ENCODE data around the gene CPD. TPM values are rescaled to one million over a fixed set of nuclear protein-coding genes. Genes with fewer than 3 reads are reported as not detected.

Gene CPD
- total and polyA plus RNA-seq, 2 of the 13 experiments (the other 11 are each of a cell fraction or from before 2014, with no cell fraction given) = 46.1 to 72.3 TPM

DNA sequence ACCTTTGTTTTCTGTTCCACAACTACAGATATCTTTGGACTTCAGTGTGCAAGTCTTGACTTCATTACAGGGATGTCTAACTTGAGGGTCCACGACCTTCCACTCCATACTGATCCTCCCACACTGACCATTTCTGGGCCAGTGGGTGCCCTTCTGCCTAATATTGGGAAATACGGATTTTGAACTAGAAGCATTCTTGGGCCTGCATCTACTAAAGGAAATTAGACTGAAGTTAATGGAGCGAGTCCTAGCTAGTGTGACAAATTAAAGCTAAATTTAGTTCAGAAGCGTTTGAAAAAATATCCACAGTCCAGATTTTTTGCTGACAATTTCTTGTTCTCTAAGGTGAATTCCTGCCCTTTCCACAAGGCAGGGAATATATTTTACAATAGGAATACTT lies 34.9 kb upstream of the CPD start (continued):
- TF ChIP-seq, protein P1, sequence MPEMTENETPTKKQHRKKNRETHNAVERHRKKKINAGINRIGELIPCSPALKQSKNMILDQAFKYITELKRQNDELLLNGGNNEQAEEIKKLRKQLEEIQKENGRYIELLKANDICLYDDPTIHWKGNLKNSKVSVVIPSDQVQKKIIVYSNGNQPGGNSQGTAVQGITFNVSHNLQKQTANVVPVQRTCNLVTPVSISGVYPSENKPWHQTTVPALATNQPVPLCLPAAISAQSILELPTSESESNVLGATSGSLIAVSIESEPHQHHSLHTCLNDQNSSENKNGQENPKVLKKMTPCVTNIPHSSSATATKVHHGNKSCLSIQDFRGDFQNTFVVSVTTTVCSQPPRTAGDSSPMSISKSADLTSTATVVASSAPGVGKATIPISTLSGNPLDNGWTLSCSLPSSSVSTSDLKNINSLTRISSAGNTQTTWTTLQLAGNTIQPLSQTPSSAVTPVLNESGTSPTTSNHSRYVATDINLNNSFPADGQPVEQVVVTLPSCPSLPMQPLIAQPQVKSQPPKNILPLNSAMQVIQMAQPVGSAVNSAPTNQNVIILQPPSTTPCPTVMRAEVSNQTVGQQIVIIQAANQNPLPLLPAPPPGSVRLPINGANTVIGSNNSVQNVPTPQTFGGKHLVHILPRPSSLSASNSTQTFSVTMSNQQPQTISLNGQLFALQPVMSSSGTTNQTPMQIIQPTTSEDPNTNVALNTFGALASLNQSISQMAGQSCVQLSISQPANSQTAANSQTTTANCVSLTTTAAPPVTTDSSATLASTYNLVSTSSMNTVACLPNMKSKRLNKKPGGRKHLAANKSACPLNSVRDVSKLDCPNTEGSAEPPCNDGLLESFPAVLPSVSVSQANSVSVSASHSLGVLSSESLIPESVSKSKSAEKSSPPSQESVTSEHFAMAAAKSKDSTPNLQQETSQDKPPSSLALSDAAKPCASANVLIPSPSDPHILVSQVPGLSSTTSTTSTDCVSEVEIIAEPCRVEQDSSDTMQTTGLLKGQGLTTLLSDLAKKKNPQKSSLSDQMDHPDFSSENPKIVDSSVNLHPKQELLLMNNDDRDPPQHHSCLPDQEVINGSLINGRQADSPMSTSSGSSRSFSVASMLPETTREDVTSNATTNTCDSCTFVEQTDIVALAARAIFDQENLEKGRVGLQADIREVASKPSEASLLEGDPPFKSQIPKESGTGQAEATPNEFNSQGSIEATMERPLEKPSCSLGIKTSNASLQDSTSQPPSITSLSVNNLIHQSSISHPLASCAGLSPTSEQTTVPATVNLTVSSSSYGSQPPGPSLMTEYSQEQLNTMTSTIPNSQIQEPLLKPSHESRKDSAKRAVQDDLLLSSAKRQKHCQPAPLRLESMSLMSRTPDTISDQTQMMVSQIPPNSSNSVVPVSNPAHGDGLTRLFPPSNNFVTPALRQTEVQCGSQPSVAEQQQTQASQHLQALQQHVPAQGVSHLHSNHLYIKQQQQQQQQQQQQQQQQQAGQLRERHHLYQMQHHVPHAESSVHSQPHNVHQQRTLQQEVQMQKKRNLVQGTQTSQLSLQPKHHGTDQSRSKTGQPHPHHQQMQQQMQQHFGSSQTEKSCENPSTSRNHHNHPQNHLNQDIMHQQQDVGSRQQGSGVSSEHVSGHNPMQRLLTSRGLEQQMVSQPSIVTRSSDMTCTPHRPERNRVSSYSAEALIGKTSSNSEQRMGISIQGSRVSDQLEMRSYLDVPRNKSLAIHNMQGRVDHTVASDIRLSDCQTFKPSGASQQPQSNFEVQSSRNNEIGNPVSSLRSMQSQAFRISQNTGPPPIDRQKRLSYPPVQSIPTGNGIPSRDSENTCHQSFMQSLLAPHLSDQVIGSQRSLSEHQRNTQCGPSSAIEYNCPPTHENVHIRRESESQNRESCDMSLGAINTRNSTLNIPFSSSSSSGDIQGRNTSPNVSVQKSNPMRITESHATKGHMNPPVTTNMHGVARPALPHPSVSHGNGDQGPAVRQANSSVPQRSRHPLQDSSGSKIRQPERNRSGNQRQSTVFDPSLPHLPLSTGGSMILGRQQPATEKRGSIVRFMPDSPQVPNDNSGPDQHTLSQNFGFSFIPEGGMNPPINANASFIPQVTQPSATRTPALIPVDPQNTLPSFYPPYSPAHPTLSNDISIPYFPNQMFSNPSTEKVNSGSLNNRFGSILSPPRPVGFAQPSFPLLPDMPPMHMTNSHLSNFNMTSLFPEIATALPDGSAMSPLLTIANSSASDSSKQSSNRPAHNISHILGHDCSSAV (CRISPR knock-in tag; IDR thresholded peaks at IDR 0.05; ENCODE audit: borderline replicate concordance) = no peak
- no peak for TF ChIP-seq ZNF256 (CRISPR knock-in tag; conservative IDR thresholded peaks at IDR 0.05)
- TF ChIP-seq, protein P2, sequence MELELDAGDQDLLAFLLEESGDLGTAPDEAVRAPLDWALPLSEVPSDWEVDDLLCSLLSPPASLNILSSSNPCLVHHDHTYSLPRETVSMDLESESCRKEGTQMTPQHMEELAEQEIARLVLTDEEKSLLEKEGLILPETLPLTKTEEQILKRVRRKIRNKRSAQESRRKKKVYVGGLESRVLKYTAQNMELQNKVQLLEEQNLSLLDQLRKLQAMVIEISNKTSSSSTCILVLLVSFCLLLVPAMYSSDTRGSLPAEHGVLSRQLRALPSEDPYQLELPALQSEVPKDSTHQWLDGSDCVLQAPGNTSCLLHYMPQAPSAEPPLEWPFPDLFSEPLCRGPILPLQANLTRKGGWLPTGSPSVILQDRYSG (CRISPR knock-in tag; IDR thresholded peaks at IDR 0.05) = no peak
- TF ChIP-seq, protein P3, sequence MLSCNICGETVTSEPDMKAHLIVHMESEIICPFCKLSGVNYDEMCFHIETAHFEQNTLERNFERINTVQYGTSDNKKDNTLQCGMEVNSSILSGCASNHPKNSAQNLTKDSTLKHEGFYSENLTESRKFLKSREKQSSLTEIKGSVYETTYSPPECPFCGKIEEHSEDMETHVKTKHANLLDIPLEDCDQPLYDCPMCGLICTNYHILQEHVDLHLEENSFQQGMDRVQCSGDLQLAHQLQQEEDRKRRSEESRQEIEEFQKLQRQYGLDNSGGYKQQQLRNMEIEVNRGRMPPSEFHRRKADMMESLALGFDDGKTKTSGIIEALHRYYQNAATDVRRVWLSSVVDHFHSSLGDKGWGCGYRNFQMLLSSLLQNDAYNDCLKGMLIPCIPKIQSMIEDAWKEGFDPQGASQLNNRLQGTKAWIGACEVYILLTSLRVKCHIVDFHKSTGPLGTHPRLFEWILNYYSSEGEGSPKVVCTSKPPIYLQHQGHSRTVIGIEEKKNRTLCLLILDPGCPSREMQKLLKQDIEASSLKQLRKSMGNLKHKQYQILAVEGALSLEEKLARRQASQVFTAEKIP (CRISPR knock-in tag; IDR thresholded peaks at IDR 0.05; ENCODE audit: borderline replicate concordance) = no peak
- TF ChIP-seq JUNB (CRISPR knock-in tag; IDR thresholded peaks at IDR 0.05; ENCODE audit: borderline replicate concordance) = 0 out of 2 replicates have a peak, but pooled peaks have one; percentile 10
- TF ChIP-seq KDM5A (IDR thresholded peaks at IDR 0.05; ENCODE audit: borderline replicate concordance, low read length) = no peak
